Large intestine (tissue), 12 donors: ENCODE measurements around the gene UGT1A5. TPM values are rescaled to one million over a fixed set of nuclear protein-coding genes. Genes with fewer than 3 reads are reported as not detected.

Experiments used
- DNase-seq, 2 donors: peaks; one replicate each; pipeline versions ENCODE4 v3.0.0 to v3.0.0-alpha.2; 2013
- H3K27ac ChIP-seq: one replicate; pipeline ENCODE4 v1.5.1; 2013; ENCODE audit warnings: low read length
- H3K27me3 ChIP-seq: 2 replicates; pipeline ENCODE4 v1.6.1; 2013; ENCODE audit warnings: low read length; ENCODE audit not compliant: control insufficient read depth, insufficient read depth
- H3K36me3 ChIP-seq: 2 replicates; pipeline ENCODE4 v1.6.1; 2013; ENCODE audit warnings: low read length; ENCODE audit not compliant: control insufficient read depth, insufficient read depth
- H3K4me1 ChIP-seq: one replicate; pipeline ENCODE4 v1.6.1; 2013; ENCODE audit warnings: low read length; ENCODE audit not compliant: control insufficient read depth, insufficient read depth
- H3K4me3 ChIP-seq: one replicate; pipeline ENCODE4 v1.5.1; 2013; ENCODE audit warnings: low read length
- H3K9me3 ChIP-seq: one replicate; pipeline ENCODE4 v1.6.1; 2013; ENCODE audit warnings: mild to moderate bottlenecking, low read depth, low read length, moderate library complexity; ENCODE audit not compliant: control insufficient read depth
- WGBS: methylation state at CpG from one replicate; pipeline ENCODE4 v1.1.5; 2013; ENCODE audit warnings: low lambda C conversion rate; ENCODE audit not compliant: insufficient coverage; 5-methylcytosine and 5-hydroxymethylcytosine counted together
- long read RNA-seq, 11 donors: transcript quantifications; one replicate each; lab custom pipeline, GENCODE V29; 2026
- polyA plus RNA-seq: library from polyadenylated mRNA; unstranded; fragments of 120-200 nt; gene quantifications from one replicate; pipeline ENCODE4 v1.2.1, GENCODE V29; 2013

The UGT1A5 gene
- polyA plus RNA-seq, result 0.15 TPM
- long read RNA-seq, donor 1, result 0 reads
- long read RNA-seq, donor 2, result 0 reads
- long read RNA-seq, donor 3, result 0 reads
- long read RNA-seq, donor 4, result 0 reads
- long read RNA-seq, donor 5, result 0 reads
- long read RNA-seq, donor 6, result 0 reads
- long read RNA-seq, donor 7, result 0 reads
- long read RNA-seq, donor 8, result 0 reads
- long read RNA-seq, donor 9, result 0 reads
- long read RNA-seq, donor 10, result 0 reads
- long read RNA-seq, donor 11, result 0 reads

DNA sequence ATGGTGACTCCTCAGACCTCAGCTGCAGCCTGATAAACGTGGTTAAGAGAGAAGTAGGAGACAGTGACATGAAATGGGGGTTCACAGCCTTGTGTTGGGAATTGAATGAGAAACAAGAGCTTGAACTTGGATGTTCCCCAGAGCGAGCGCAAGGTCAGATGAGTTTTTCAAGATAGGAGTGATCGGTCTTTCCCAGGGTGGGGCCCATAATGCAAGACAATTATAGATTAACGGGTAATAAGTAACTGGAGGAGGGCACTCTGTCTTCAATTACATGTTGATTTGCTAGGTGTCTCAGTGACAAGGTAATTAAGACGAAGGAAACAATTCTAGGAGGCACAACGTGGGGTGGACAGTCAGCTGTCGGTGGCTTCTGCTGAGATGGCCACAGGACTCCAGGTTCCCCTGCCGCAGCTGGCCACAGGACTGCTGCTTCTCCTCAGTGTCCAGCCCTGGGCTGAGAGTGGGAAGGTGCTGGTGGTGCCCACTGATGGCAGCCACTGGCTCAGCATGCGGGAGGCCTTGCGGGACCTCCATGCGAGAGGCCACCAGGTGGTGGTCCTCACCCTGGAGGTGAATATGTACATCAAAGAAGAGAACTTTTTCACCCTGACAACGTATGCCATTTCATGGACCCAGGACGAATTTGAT, at the start of gene UGT1A5:
TSS of gene UGT1A5 (plus strand) at position 297 of the 651 bp plus-strand sequence. CDS start at position 382, 85 bp downstream.
- Histone ChIP-seq H3K27me3 (no peaks in the 10 kb centered on the region), H3K27ac (no peak within 1 kb of the TSS), H3K36me3 (no peaks in the 10 kb centered on the region), H3K4me1 (peaks cover 16% of the 10 kb centered on the region), H3K4me3 (no peak within 1 kb of the TSS), H3K9me3 (no peaks in the 10 kb centered on the region)
- DNase-seq, result peak; percentile 35 to 65
- 100% methylated on average over 1 of the region's 14 CpGs for WGBS

GRCh38 chr2:233663911-233664310, 48.8 kb upstream of the UGT1A5 start:
- Histone ChIP-seq H3K27me3 (no peaks in the 10 kb centered on the region), H3K9me3 (no peaks in the 10 kb centered on the region), H3K36me3 (no peaks in the 10 kb centered on the region), H3K4me3 (no peak overlapping the region), H3K27ac (no peak overlapping the region), H3K4me1 (no peaks in the 10 kb centered on the region)
- 14% methylated on average over 1 of the region's 1 CpG for WGBS
- DNase-seq, result no peak

DNA sequence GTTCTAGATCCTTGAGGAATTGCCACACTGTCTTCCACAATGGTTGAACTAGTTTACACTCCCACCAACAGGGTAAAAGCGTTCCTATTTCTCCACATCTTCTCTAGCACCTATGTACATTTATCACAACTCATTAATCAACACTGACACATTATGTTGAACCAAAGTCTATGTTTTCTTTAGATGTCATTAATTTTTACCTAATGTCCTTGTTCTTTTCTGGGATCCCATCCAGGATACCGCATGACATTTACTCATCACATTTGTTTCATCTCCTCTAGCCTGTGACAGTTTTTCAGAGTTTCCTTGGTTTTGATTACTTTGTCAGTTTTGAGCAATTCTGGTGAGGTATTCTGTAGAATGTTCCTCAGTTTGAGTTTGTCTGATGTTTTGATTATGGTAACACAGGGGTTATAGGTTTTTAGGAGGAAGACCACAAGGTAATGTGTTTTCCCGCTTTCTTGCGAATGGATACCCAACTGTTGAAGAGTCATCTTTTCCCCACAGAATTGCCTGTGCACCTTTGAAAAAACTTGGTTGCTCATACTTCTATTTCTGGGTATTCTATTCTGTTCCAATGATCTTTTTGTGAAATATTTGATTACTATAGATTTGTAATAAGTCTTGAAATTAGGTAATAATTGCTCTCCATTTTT, 44.0 kb upstream of the UGT1A5 start:
- Histone ChIP-seq H3K4me3 (no peak overlapping the region), H3K36me3 (no peaks in the 10 kb centered on the region), H3K27me3 (no peaks in the 10 kb centered on the region), H3K4me1 (no peaks in the 10 kb centered on the region), H3K27ac (no peak overlapping the region), H3K9me3 (no peaks in the 10 kb centered on the region)
- WGBS, result no CpG with 5 or more reads among the region's 4 CpGs
- DNase-seq, result peak in 1 of 2 donors; percentile 4

DNA sequence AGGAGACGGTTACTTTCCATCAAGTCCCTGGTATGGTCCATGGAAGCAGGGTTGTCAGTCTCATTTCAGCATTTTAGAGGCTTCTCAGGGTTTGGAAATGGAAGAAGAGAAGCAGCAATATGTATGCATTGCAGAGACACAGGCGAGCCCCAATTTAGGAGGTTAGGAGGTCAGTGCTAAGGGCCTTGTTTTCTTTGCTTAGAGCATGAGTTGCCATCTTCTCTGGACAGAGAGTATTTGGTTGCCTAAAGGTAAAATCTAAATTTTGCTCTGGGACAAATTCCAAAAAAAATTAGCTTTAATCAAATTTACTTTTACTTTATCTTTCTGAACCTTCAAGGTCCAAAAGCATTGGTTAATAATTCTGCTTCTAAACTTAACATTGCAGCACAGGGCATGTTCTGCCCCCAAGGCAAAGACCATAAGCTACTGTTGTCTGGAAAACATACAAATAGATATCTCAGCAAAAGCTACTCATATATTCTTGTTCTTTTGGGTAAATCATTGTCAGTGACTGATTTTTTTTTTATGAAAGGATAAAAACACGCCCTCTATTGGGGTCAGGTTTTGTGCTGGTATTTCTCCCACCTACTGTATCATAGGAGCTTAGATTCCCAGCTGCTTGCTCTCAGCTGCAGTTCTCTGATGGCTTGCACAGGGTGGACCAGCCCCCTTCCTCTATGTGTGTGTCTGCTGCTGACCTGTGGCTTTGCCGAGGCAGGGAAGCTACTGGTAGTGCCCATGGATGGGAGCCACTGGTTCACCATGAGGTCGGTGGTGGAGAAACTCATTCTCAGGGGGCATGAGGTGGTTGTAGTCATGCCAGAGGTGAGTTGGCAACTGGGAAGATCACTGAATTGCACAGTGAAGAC, 41.2 kb upstream of the UGT1A5 start, which contains the start of gene UGT1A9:
TSS of gene UGT1A9 (plus strand) at position 609 of the 872 bp plus-strand sequence. CDS start at position 646, 37 bp downstream.
- Histone ChIP-seq H3K4me3 (no peak within 1 kb of the TSS), H3K27me3 (no peaks in the 10 kb centered on the region), H3K9me3 (no peaks in the 10 kb centered on the region), H3K36me3 (no peaks in the 10 kb centered on the region), H3K27ac (no peak within 1 kb of the TSS), H3K4me1 (no peaks in the 10 kb centered on the region)
- WGBS, result no CpG with 5 or more reads among the region's 5 CpGs
- DNase-seq, result no peak

DNA sequence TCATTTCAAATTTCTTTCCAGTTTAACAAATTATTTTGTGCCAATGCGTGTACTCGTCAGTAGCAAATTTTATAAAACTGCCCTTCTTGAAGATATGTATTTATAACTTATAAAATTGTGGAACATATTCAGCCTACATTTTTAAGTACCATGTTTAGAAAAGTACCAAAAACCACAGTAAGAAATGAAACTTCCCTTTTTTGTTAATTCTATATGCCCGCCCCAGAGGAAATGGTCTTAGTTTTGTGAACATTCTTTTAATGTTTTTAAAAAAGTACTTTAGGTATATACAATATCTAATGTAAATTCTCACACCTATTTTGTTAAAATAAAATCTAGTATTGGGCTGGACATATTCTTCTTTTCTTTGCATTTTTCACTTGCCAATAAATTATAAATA, 39.8 kb upstream of the UGT1A5 start:
- Histone ChIP-seq H3K4me3 (no peak overlapping the region), H3K36me3 (no peaks in the 10 kb centered on the region), H3K4me1 (no peaks in the 10 kb centered on the region), H3K27me3 (no peaks in the 10 kb centered on the region), H3K9me3 (no peaks in the 10 kb centered on the region), H3K27ac (no peak overlapping the region)
- DNase-seq, result no peak
- 83% methylated on average over 2 of the region's 3 CpGs for WGBS

- no peak overlapping the region for H3K27ac ChIP-seq
- H3K27me3 ChIP-seq, result no peaks in the 10 kb centered on the region
- H3K36me3 ChIP-seq, result no peaks in the 10 kb centered on the region
- no peak for DNase-seq
- no peaks in the 10 kb centered on the region for H3K4me1 ChIP-seq
- H3K4me3 ChIP-seq, result no peak overlapping the region
- H3K9me3 ChIP-seq, result no peaks in the 10 kb centered on the region
Observed at GRCh38 chr2:233673896-233674295, 38.8 kb upstream of the UGT1A5 start.

GRCh38 chr2:233674314-233674713, 38.4 kb upstream of the UGT1A5 start:
- H3K4me1 ChIP-seq, result no peaks in the 10 kb centered on the region
- H3K27ac ChIP-seq, result no peak overlapping the region
- no CpG with 5 or more reads among the region's 1 CpG for WGBS

GRCh38 chr2:233674995-233675394, 37.7 kb upstream of the UGT1A5 start:
- Histone ChIP-seq H3K9me3 (no peaks in the 10 kb centered on the region), H3K27ac (no peak overlapping the region)
- WGBS, result no CpG with 5 or more reads among the region's 4 CpGs

More at GRCh38 chr2:233674314-233674713, 38.4 kb upstream of the UGT1A5 start:
- DNase-seq, result no peak
- H3K27me3 ChIP-seq, result no peaks in the 10 kb centered on the region
- H3K9me3 ChIP-seq, result no peaks in the 10 kb centered on the region
- no peak overlapping the region for H3K4me3 ChIP-seq
- H3K36me3 ChIP-seq, result no peaks in the 10 kb centered on the region

DNA sequence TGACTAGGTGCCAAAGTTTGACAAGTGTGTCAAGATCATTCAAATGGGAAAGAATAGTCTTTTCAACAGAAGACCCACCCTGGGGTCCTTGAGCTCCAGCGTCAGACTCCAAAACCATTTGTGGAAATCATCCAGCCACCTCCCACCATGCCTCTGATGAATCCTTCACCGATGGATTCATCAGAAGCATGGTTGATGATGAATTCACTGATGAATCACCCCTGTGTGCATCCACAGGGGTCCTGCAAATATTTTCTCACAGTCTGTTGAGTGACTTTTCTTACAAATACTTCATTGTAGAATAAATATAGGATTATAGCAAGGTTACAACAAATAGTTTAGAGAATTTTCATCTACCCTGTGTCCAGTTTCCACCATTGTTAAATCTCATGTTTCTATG, 36.7 kb upstream of the UGT1A5 start:
- H3K9me3 ChIP-seq, result no peaks in the 10 kb centered on the region
- no peaks in the 10 kb centered on the region for H3K27me3 ChIP-seq
- WGBS, result no CpG with 5 or more reads among the region's 2 CpGs
- no peaks in the 10 kb centered on the region for H3K36me3 ChIP-seq
- H3K4me3 ChIP-seq, result no peak overlapping the region
- no peaks in the 10 kb centered on the region for H3K4me1 ChIP-seq
- no peak for DNase-seq
- no peak overlapping the region for H3K27ac ChIP-seq

More at GRCh38 chr2:233674995-233675394, 37.7 kb upstream of the UGT1A5 start:
- Histone ChIP-seq H3K36me3 (no peaks in the 10 kb centered on the region), H3K4me3 (no peak overlapping the region), H3K4me1 (no peaks in the 10 kb centered on the region), H3K27me3 (no peaks in the 10 kb centered on the region)
- no peak for DNase-seq

- Histone ChIP-seq H3K4me3 (no peak overlapping the region), H3K36me3 (no peaks in the 10 kb centered on the region), H3K27me3 (no peaks in the 10 kb centered on the region), H3K4me1 (no peaks in the 10 kb centered on the region), H3K27ac (no peak overlapping the region), H3K9me3 (no peaks in the 10 kb centered on the region)
- no peak for DNase-seq
- WGBS, result 67% methylated on average over 1 of the region's 4 CpGs
Observed at GRCh38 chr2:233679196-233679595, 33.5 kb upstream of the UGT1A5 start.
